Measurements from ENCODE around the gene FAM241A. TPM values are rescaled to one million over a fixed set of nuclear protein-coding genes. Genes with fewer than 3 reads are reported as not detected.

Gene FAM241A
- total RNA-seq, 1 experiment from 2014 or later = 2.2 TPM

DNA sequence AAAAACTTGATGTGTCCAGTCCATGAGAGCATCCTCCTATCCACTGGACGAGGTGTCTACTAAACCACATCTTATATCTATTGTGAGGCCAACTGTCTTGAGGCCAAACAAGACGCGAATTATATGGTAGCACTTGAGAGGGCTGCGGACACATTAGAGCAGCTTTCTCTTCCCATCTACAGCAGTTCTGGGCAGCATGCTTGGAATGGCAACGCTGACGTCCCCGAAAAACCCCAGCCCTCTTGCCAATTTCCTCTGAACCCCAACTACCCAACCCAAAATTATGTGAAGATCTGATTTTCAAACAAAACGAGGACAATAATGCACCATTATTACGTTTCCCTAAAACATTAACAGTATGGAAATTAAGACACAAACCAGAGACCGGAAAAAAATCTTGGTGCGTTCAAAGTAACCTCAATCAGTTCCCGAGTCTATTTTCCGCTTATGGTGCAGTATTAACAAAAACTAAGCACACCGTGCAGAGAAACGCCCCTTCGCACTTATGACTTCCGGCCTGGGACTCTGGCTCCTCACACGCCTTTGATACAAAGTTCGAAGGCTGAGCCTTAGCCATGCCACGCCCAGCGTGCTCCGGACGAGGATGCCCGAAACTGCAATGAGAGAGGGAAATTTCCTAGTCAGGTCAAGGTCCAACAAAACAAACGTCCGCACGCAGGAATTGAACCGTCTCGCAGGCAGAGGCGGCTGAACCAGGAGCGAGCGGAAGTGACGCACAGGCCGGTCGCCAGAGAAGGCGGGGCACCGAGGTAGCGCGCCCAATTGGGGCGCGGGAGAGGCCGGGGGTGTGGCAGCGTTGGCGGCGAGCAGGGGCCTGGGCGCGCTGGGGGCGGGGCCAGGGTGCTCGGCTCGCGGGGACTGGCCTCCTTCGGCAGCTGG is 85.9 kb downstream of the FAM241A start:
- intact Hi-C loops (cut with micrococcal nuclease) = loop anchor here (5.0 kb wide), 1 partner anchor 149 kb away; no protein-coding TSS in a partner anchor
- peak overlapping the region; percentile 93 for H3K4me2 ChIP-seq (ENCODE audit: low read length)

DNA sequence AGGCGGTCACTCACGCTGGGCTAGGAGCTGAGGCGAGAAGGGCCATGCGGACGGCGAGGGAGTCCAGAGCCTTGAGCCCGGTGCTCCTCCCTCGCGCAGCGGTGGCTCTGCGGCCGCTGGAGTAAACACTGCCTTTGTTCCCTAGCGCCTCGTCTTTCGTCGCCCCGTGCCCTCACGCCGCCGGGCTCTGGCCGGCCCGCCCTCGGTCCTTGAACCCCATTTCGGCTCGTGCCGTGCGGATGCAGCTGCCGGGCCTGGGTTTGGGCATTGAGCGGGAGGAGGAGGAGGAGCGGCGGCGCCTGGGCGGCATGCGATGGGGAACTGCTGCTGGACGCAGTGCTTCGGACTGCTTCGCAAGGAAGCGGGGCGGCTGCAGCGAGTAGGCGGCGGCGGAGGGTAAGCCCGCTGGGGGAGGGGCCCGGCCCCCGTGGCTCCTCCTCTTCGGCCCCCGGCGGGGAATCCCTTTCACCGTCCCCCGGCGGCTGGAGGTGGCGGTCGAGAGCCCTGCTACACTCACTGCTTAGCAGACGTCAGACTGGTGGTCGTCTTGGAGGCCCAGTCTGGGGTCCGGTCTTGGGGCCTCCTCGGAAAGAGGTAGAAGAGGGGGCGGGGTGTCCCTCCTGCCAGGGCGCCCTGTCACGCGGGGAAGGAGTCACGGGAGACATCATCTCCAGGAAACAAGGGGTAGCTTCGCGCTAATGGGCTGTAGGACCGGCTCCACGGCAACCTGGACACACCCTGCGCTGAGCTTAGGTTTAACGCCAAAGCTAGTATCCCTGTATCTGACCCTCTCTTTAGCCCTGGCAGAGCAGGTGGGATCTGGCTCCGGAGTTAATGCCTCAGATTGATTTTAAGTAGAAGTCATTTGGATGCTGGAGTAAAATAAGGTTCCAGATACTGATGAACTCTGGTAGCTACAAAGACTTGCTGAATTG is 86.8 kb downstream of the FAM241A start, which contains the start of gene AP1AR:
Gene AP1AR, plus strand, starts transcription at position 9 of the 935 bp plus-strand sequence. Its CDS starts 305 bp downstream, at position 314.
- Histone ChIP-seq H4K20me1 (ENCODE audit: low read length) (peaks cover 8% of the 10 kb centered on the region), H3K4me3 (ENCODE audit: low read length) (peak within 1 kb of the TSS; percentile 99), H3K4me1 (ENCODE audit: insufficient read depth, low read length) (peaks cover 28% of the 10 kb centered on the region), H2AFZ (ENCODE audit: low read length) (peak within 1 kb of the TSS; percentile 99), H3K36me3 (ENCODE audit: low read depth, low read length) (no peaks in the 10 kb centered on the region), H3K27ac (ENCODE audit: low read length) (peak within 1 kb of the TSS; percentile 85), H3K9ac (ENCODE audit: low read length) (peak within 1 kb of the TSS; percentile 96), H3K4me2 (ENCODE audit: low read length) (peak within 1 kb of the TSS; percentile 93), H3K9me2 (replicated peaks; ENCODE audit: low read length) (no peaks in the 10 kb centered on the region), H3K79me2 (ENCODE audit: low read length) (peaks cover 48% of the 10 kb centered on the region), H3K27me3 (ENCODE audit: low read length) (no peaks in the 10 kb centered on the region), H3F3A (ENCODE audit: low read length, unreplicated experiment) (no peaks in the 10 kb centered on the region), H3K9me3 (ENCODE audit: low read length) (no peaks in the 10 kb centered on the region)
- CTCF ChIA-PET = interaction anchor here (0.7 to 0.8 kb wide), 2 partner anchors 131 to 132 kb away, joined by 3 read pairs; no protein-coding TSS in a partner anchor
- TF ChIP-seq, protein P1, sequence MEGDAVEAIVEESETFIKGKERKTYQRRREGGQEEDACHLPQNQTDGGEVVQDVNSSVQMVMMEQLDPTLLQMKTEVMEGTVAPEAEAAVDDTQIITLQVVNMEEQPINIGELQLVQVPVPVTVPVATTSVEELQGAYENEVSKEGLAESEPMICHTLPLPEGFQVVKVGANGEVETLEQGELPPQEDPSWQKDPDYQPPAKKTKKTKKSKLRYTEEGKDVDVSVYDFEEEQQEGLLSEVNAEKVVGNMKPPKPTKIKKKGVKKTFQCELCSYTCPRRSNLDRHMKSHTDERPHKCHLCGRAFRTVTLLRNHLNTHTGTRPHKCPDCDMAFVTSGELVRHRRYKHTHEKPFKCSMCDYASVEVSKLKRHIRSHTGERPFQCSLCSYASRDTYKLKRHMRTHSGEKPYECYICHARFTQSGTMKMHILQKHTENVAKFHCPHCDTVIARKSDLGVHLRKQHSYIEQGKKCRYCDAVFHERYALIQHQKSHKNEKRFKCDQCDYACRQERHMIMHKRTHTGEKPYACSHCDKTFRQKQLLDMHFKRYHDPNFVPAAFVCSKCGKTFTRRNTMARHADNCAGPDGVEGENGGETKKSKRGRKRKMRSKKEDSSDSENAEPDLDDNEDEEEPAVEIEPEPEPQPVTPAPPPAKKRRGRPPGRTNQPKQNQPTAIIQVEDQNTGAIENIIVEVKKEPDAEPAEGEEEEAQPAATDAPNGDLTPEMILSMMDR (conservative IDR thresholded peaks at IDR 0.05; ENCODE audit: low read depth, low read length) = peak; percentile 38; the same call in 1 of the 2 replicates
- TF ChIP-seq EZH2 (IDR thresholded peaks at IDR 0.05; ENCODE audit: low read length, unreplicated experiment) (no peak), EZH2phosphoT487 (IDR thresholded peaks at IDR 0.05; ENCODE audit: borderline replicate concordance, low read length) (no peak)
- no TSS peak for BruUV-seq (replicated peaks)
- ATAC-seq = peak; percentile 60
- peak; percentile 66 for DNase-seq
- intact Hi-C loops (cut with micrococcal nuclease) = loop anchor here (5.0 kb wide), 1 partner anchor 150 kb away; no protein-coding TSS in a partner anchor
- POLR2A ChIA-PET (ENCODE audit: unreplicated experiment) = interaction anchor here (0.5 kb wide), 1 partner anchor 1935 kb away, joined by 3 read pairs; no protein-coding TSS in a partner anchor

More for the DNA sequence above, 85.9 kb downstream of the FAM241A start:
- ChIA-PET CTCF (interaction anchor here (0.8 kb wide), 1 partner anchor 131 kb away, joined by 3 read pairs; no protein-coding TSS in a partner anchor), POLR2A (ENCODE audit: unreplicated experiment) (interaction anchor here (0.5 kb wide), 1 partner anchor 1934 kb away, joined by 3 read pairs; no protein-coding TSS in a partner anchor)
- Histone ChIP-seq H3K4me3 (ENCODE audit: low read length) (peak overlapping the region; percentile 99), H3K4me1 (ENCODE audit: insufficient read depth, low read length) (peaks cover 28% of the 10 kb centered on the region), H3K79me2 (ENCODE audit: low read length) (peaks cover 39% of the 10 kb centered on the region), H3K9ac (ENCODE audit: low read length) (peak overlapping the region; percentile 96), H3K27me3 (ENCODE audit: low read length) (no peaks in the 10 kb centered on the region), H3K9me3 (ENCODE audit: low read length) (no peaks in the 10 kb centered on the region), H4K20me1 (ENCODE audit: low read length) (peaks cover 8% of the 10 kb centered on the region), H2AFZ (ENCODE audit: low read length) (peak overlapping the region; percentile 99), H3K36me3 (ENCODE audit: low read depth, low read length) (no peaks in the 10 kb centered on the region), H3K9me2 (replicated peaks; ENCODE audit: low read length) (no peaks in the 10 kb centered on the region), H3F3A (ENCODE audit: low read length, unreplicated experiment) (no peaks in the 10 kb centered on the region), H3K27ac (ENCODE audit: low read length) (peak overlapping the region; percentile 85)
- ATAC-seq (peak; percentile 92), DNase-seq (peak; percentile 92)
- TF ChIP-seq, protein P1 (conservative IDR thresholded peaks at IDR 0.05; ENCODE audit: low read depth, low read length) = no peak
- TF ChIP-seq EZH2phosphoT487 (IDR thresholded peaks at IDR 0.05; ENCODE audit: borderline replicate concordance, low read length) (no peak), EZH2 (IDR thresholded peaks at IDR 0.05; ENCODE audit: low read length, unreplicated experiment) (no peak)
- BruUV-seq (replicated peaks) = TSS peak; percentile 83
